ENCODE measurements around the gene SLA2.

DNA sequence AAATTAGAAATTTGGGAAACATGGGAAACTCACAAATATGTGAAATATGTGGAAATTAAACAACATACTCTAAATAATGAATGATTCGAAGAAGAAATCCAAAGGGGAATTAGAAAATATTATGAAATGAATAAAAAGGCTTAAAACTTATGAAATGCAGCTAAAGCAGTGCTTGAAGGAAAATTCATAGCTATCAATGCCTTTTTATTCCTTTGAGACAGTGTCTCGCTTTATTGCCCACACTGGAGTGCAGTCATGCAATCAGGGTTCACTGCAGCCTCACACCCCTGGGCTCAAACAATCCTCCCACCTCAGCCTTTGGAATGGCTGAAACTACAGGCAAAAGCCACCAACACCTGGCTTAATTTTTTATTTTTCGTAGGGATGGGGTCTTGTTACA, 80.5 kb downstream of the SLA2 start:
- TF ChIP-seq, protein P1, sequence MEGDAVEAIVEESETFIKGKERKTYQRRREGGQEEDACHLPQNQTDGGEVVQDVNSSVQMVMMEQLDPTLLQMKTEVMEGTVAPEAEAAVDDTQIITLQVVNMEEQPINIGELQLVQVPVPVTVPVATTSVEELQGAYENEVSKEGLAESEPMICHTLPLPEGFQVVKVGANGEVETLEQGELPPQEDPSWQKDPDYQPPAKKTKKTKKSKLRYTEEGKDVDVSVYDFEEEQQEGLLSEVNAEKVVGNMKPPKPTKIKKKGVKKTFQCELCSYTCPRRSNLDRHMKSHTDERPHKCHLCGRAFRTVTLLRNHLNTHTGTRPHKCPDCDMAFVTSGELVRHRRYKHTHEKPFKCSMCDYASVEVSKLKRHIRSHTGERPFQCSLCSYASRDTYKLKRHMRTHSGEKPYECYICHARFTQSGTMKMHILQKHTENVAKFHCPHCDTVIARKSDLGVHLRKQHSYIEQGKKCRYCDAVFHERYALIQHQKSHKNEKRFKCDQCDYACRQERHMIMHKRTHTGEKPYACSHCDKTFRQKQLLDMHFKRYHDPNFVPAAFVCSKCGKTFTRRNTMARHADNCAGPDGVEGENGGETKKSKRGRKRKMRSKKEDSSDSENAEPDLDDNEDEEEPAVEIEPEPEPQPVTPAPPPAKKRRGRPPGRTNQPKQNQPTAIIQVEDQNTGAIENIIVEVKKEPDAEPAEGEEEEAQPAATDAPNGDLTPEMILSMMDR (conservative IDR thresholded peaks at IDR 0.05; ENCODE audit: low read depth, low read length) = no peak
- no peak for TF ChIP-seq EZH2 (IDR thresholded peaks at IDR 0.05; ENCODE audit: borderline replicate concordance, low read depth, low read length, poor library complexity, severe bottlenecking)

Data from A673 (cell line).